ENCODE measurements around the gene KRT6A. TPM values are rescaled to one million over a fixed set of nuclear protein-coding genes. Genes with fewer than 3 reads are reported as not detected.

KRT6A gene
- polyA plus RNA-seq (10,395 to 23,012 TPM (median 12,338 TPM) in 3 replicates), polyA minus RNA-seq (12,898 to 17,765 TPM (median 16,942 TPM) in 3 replicates)
- 36,695 TPM for polyA plus RNA-seq (2011; ENCODE audit: low read depth)
- 11,622 and 15,916 TPM in 2 replicates for polyA plus RNA-seq (2011; cell fraction: cytosol; rRNA removed)
- 13,095 and 13,115 TPM in 2 replicates for polyA plus RNA-seq (2011; cell fraction: nucleus; rRNA removed)
- polyA plus RNA-seq (2012; ENCODE audit: low replicate concordance): 9,877 and 13,559 TPM in 2 replicates
- polyA minus RNA-seq (2011; cell fraction: cytosol; rRNA and poly(A)+ RNA removed): 17,686 TPM
- polyA minus RNA-seq (2011; cell fraction: nucleus; rRNA and poly(A)+ RNA removed): 6,738 and 7,678 TPM in 2 replicates

GRCh38 chr12:52493172-52493571 lies at the start of gene KRT6A:
KRT6A (minus strand) TSS chr12:52493257; CDS start chr12:52493188, 69 bp downstream.
- H3K4me1 ChIP-seq (ENCODE audit: control insufficient read depth, extremely low read depth, insufficient read depth, low read length): peaks cover 47% of the 10 kb centered on the region
- H3K27ac ChIP-seq (ENCODE audit: control insufficient read depth, insufficient read depth, low read length): peak within 1 kb of the TSS; percentile 99
- peak; percentile 97 for FAIRE-seq
- TF ChIP-seq EZH2 (IDR thresholded peaks at IDR 0.05; ENCODE audit: low read length) (no peak), CTCF (optimal IDR thresholded peaks at IDR 0.05 in 1 of 3, IDR thresholded peaks at IDR 0.05 in 1 of 3, conservative IDR thresholded peaks at IDR 0.05 in 1 of 3; ENCODE audit: extremely low read depth in 1 of 3, insufficient read depth in 2 of 3, low read length in 3 of 3) (no peak)
- H3K79me2 ChIP-seq (ENCODE audit: control insufficient read depth, insufficient read depth, low read length): peaks cover 16% of the 10 kb centered on the region
- H3K9ac ChIP-seq (ENCODE audit: control insufficient read depth, extremely low read depth, insufficient read depth, low read length): peak within 1 kb of the TSS; percentile 92
- H3K36me3 ChIP-seq (ENCODE audit: control insufficient read depth in 2 of 2, extremely low read depth in 1 of 2, insufficient read depth in 2 of 2, low read length in 2 of 2): peaks cover 14 to 31% of the 10 kb centered on the region in 2 experiments
- H3K4me2 ChIP-seq (ENCODE audit: control insufficient read depth, extremely low read depth, insufficient read depth, low read depth, low read length): peak within 1 kb of the TSS; percentile 96
- dilution Hi-C loops (cut with MboI; ENCODE audit: extremely low pct_ligation_motif_present, low sequenced_read_pairs): no loop called here
- no peaks in the 10 kb centered on the region for H3K9me1 ChIP-seq (ENCODE audit: control insufficient read depth, extremely low read depth, insufficient read depth, low read length)
- DNase-seq (ENCODE audit: low read depth, low spot score): peak; percentile 93
- no peak within 1 kb of the TSS for H2AFZ ChIP-seq (ENCODE audit: control insufficient read depth, low read length)
- H3K9me3 ChIP-seq (ENCODE audit: control insufficient read depth, low read depth, low read length): no peaks in the 10 kb centered on the region
- no peaks in the 10 kb centered on the region for H3K27me3 ChIP-seq (ENCODE audit: control insufficient read depth, extremely low read depth, insufficient read depth, low read length)
- peak within 1 kb of the TSS; percentile 67 to 94 (median 87) for H3K4me3 ChIP-seq (ENCODE audit: control insufficient read depth in 2 of 3, extremely low read depth in 1 of 3, insufficient read depth in 2 of 3, low read depth in 1 of 3, low read length in 3 of 3)
- H4K20me1 ChIP-seq (ENCODE audit: control insufficient read depth, extremely low read depth, insufficient read depth, low read length): peaks cover 28% of the 10 kb centered on the region

GRCh38 chr12:52542157-52542556 lies 49.1 kb upstream of the KRT6A start:
- peak; percentile 26 to 60 (median 32) for TF ChIP-seq CTCF (optimal IDR thresholded peaks at IDR 0.05 in 1 of 3, IDR thresholded peaks at IDR 0.05 in 1 of 3, conservative IDR thresholded peaks at IDR 0.05 in 1 of 3; ENCODE audit: extremely low read depth in 1 of 3, insufficient read depth in 2 of 3, low read length in 3 of 3)
- TF ChIP-seq EZH2 (IDR thresholded peaks at IDR 0.05; ENCODE audit: low read length): no peak
- no peak overlapping the region for H3K9ac ChIP-seq (ENCODE audit: control insufficient read depth, extremely low read depth, insufficient read depth, low read length)
- H3K9me1 ChIP-seq (ENCODE audit: control insufficient read depth, extremely low read depth, insufficient read depth, low read length): no peaks in the 10 kb centered on the region
- H3K36me3 ChIP-seq (ENCODE audit: control insufficient read depth in 2 of 2, extremely low read depth in 1 of 2, insufficient read depth in 2 of 2, low read length in 2 of 2): no peaks in the 10 kb centered on the region
- no peaks in the 10 kb centered on the region for H3K79me2 ChIP-seq (ENCODE audit: control insufficient read depth, insufficient read depth, low read length)
- FAIRE-seq: peak; percentile 29
- H3K27ac ChIP-seq (ENCODE audit: control insufficient read depth, insufficient read depth, low read length): no peak overlapping the region
- H3K4me2 ChIP-seq (ENCODE audit: control insufficient read depth, extremely low read depth, insufficient read depth, low read depth, low read length): no peak overlapping the region
- peaks cover 25% of the 10 kb centered on the region for H3K4me1 ChIP-seq (ENCODE audit: control insufficient read depth, extremely low read depth, insufficient read depth, low read length)
- H4K20me1 ChIP-seq (ENCODE audit: control insufficient read depth, extremely low read depth, insufficient read depth, low read length): no peaks in the 10 kb centered on the region
- no peak for DNase-seq (ENCODE audit: low read depth, low spot score)
- no peak overlapping the region for H2AFZ ChIP-seq (ENCODE audit: control insufficient read depth, low read length)
- H3K27me3 ChIP-seq (ENCODE audit: control insufficient read depth, extremely low read depth, insufficient read depth, low read length): no peaks in the 10 kb centered on the region
- no peaks in the 10 kb centered on the region for H3K9me3 ChIP-seq (ENCODE audit: control insufficient read depth, low read depth, low read length)
- H3K4me3 ChIP-seq (ENCODE audit: control insufficient read depth in 2 of 3, extremely low read depth in 1 of 3, insufficient read depth in 2 of 3, low read depth in 1 of 3, low read length in 3 of 3): no peak overlapping the region
- dilution Hi-C loops (cut with MboI; ENCODE audit: extremely low pct_ligation_motif_present, low sequenced_read_pairs): no loop called here

Data from keratinocyte (primary cell).